Adrenal gland (tissue), 12 donors: Measurements from ENCODE around the gene CD300H. TPM values are rescaled to one million over a fixed set of nuclear protein-coding genes. Genes with fewer than 3 reads are reported as not detected.
A peak's percentile ranks its signal among the peaks of the same experiment; 100 is the strongest.

Source experiments
- DNase-seq, 7 donors: peaks; one replicate each; pipeline ENCODE4 v3.0.0-alpha.2; 2019 to 2020
- H3K27ac ChIP-seq, 5 donors: fragments of 200-600 bp; sonication (generic) in 4 of 5; 1 replicate in 3 of 5; 2 replicates in 2 of 5; pipeline versions ENCODE4 v1.5.1 to v1.8.0; 2016 to 2020; ENCODE audit warnings: mild to moderate bottlenecking in 1 of 5
- H3K27me3 ChIP-seq: fragments of 200-600 bp; 2 replicates; pipeline ENCODE4 v1.8.0; 2021
- H3K36me3 ChIP-seq, 2 donors: fragments of 200-600 bp; replicated peaks in 1 of 2; 1 replicate in 1 of 2; 2 replicates in 1 of 2; pipeline versions ENCODE4 v1.5.1 to v1.8.0; 2018 to 2022
- H3K4me1 ChIP-seq, 2 donors: fragments of 200-600 bp; replicated peaks in 1 of 2; 1 replicate in 1 of 2; 2 replicates in 1 of 2; pipeline versions ENCODE4 v1.5.1 to v1.8.0; 2018 to 2021
- H3K4me3 ChIP-seq, 4 donors: fragments of 200-600 bp; sonication (generic) in 3 of 4; one replicate each; pipeline ENCODE4 v1.5.1; 2016 to 2018
- H3K9me3 ChIP-seq, 3 donors: fragments of 200-600 bp; sonication (generic) in 1 of 3; replicated peaks in 1 of 3; 1 replicate in 2 of 3; 2 replicates in 1 of 3; pipeline versions ENCODE4 v1.5.1 to v1.8.0; 2016 to 2021
- POLR2A ChIP-seq, 2 donors: fragments of 450-650 bp; IDR thresholded peaks; one replicate each; pipeline ENCODE4 v1.6.1; 2017; ENCODE audit warnings: antibody characterized with exemption in 2 of 2, mild to moderate bottlenecking in 2 of 2, moderate library complexity in 1 of 2
- WGBS, 4 donors: extraction: QIAGEN DNeasy Blood & Tissue Kit in 2 of 4; methylation state at CpG; one replicate each; pipeline versions ENCODE4 v1.1.5 to v1.1.7; 2013 to 2017; 5-methylcytosine and 5-hydroxymethylcytosine counted together
- intact Hi-C, 2 donors: fragments of 100-400 bp; cut with DNase I; formaldehyde crosslinking; loops; one replicate each; pipeline versions ENCODE4 v1.14.1 to v1.15.0; 2022 to 2023
- polyA plus RNA-seq, 3 donors: library from polyadenylated mRNA; stranded (reverse); fragments of 200-250 nt in 2 of 3; fragments of 350-450 nt in 1 of 3; fragmentation: Illumina TruSeq in 1 of 3; extraction: RNeasy Lipid Tissue Mini Kit (QIAGEN cat#74804) in 1 of 3; gene quantifications; one replicate each; pipeline ENCODE4 v1.2.3, GENCODE V29; 2013 to 2014
- total RNA-seq, 9 donors: library from RNA; depleted of rRNA in 4 of 9; stranded (reverse); fragments of >200 nt in 4 of 9; fragments of 120-200 nt in 1 of 9; fragmentation: NEBNext Ultra II Directional in 1 of 9; extraction: Animal tissue kit (Norgen Biotek cat#: 25700) in 1 of 9; gene quantifications; one replicate each; pipeline versions ENCODE4 v1.1.0 to v1.2.4, GENCODE V29; 2013 to 2023
- TF ChIP-seq, protein P1 (sequence below), 6 experiments: fragments of 450-650 bp in 4 of 6; fragments of 200-600 bp in 2 of 6; sonication (generic) in 1 of 6; IDR thresholded peaks; 1 replicate in 5 of 6; 2 replicates in 1 of 6; pipeline versions ENCODE4 v1.5.1 to v1.8.0; 2016 to 2021; ENCODE audit warnings: antibody characterized with exemption in 6 of 6, mild to moderate bottlenecking in 2 of 6, moderate library complexity in 1 of 6
- donor health status: healthy with polysubstance abuse.
- donor health status: Bipolar disorder and iron deficiency.
- donor health status: DM: yes; HTN: yes; CAD: no.
- donor health status: DM: no; HTN: no; CAD: no.
- donor health status: DM: no; HTN: no; CAD: no.
- donor health status: DM: yes; HTN: yes; CAD: no.

Gene CD300H
- total and polyA plus RNA-seq, 12 donors: not detected

- intact Hi-C loops: no loop called here
- WGBS, 4 donors: 73 to 88% (median 87%) methylated on average over 3 of the region's 3 CpGs
These were observed 50.6 kb downstream of the CD300H start for GRCh38 chr17:74516561-74517328.

GRCh38 chr17:74515941-74516340 lies 51.4 kb downstream of the CD300H start:
- H3K27me3 ChIP-seq: no peaks in the 10 kb centered on the region
- DNase-seq: no peak
- TF ChIP-seq, protein P1, sequence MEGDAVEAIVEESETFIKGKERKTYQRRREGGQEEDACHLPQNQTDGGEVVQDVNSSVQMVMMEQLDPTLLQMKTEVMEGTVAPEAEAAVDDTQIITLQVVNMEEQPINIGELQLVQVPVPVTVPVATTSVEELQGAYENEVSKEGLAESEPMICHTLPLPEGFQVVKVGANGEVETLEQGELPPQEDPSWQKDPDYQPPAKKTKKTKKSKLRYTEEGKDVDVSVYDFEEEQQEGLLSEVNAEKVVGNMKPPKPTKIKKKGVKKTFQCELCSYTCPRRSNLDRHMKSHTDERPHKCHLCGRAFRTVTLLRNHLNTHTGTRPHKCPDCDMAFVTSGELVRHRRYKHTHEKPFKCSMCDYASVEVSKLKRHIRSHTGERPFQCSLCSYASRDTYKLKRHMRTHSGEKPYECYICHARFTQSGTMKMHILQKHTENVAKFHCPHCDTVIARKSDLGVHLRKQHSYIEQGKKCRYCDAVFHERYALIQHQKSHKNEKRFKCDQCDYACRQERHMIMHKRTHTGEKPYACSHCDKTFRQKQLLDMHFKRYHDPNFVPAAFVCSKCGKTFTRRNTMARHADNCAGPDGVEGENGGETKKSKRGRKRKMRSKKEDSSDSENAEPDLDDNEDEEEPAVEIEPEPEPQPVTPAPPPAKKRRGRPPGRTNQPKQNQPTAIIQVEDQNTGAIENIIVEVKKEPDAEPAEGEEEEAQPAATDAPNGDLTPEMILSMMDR (IDR thresholded peaks at IDR 0.05): no peak
- TF ChIP-seq POLR2A (IDR thresholded peaks at IDR 0.05): no peak
- intact Hi-C loops: no loop called here
- no peak overlapping the region for H3K27ac ChIP-seq
- no peaks in the 10 kb centered on the region for H3K9me3 ChIP-seq
- H3K36me3 ChIP-seq: no peaks in the 10 kb centered on the region
- H3K4me3 ChIP-seq: no peak overlapping the region
- H3K4me1 ChIP-seq: no peaks in the 10 kb centered on the region
- WGBS, 4 donors: 70 to 81% (median 77%) methylated on average over 4 of the region's 4 CpGs

More at GRCh38 chr17:74516561-74517328, 50.6 kb downstream of the CD300H start:
- Histone ChIP-seq H3K9me3 (no peaks in the 10 kb centered on the region), H3K36me3 (no peaks in the 10 kb centered on the region), H3K27me3 (peaks cover 3% of the 10 kb centered on the region), H3K27ac (no peak overlapping the region), H3K4me1 (no peaks in the 10 kb centered on the region), H3K4me3 (no peak overlapping the region)
- peak in 1 of 7 donors; percentile 14 for DNase-seq
- TF ChIP-seq, protein P1 (IDR thresholded peaks at IDR 0.05): no peak
- no peak for TF ChIP-seq POLR2A (IDR thresholded peaks at IDR 0.05)

DNA sequence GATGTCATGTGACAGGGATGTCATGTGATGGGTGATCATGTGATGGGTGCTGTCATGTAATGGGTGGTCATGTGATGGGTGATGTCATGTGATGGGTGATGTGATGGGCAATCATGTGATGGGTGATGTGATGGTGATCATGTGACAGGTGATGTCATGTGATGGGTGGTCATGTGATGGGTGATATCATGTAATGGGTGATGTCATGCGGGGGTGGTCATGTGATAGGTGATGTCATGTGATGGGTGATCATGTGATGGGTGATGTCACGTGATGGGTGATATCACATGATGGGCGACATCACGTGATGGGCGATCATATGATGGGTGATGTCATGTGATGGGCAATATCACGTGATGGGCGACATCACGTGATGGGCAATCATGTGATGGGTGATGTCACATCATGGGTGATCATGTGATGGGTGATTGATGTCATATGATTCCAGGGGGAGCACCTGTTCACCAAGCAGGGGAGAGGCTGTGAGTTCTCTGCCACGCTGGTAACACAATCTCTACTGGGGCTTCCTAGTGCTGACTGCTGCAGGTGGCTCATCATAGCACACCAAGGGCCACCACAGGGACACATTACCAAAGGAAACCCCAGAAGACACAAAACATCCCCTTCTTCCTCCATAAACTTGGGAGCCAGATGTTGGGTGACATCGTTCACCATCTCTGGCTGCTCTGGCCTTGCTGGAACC lies 52.5 kb downstream of the CD300H start:
- intact Hi-C loops: no loop called here
- Histone ChIP-seq H3K36me3 (no peaks in the 10 kb centered on the region), H3K27me3 (no peaks in the 10 kb centered on the region), H3K27ac (no peak overlapping the region), H3K4me3 (no peak overlapping the region), H3K9me3 (no peaks in the 10 kb centered on the region), H3K4me1 (no peaks in the 10 kb centered on the region)
- 90 to 94% (median 93%) methylated on average over 10 of the region's 10 CpGs for WGBS, 4 donors
- peak in 3 of 7 donors; percentile 25 to 54 (median 38) for DNase-seq
- no peak for TF ChIP-seq POLR2A (IDR thresholded peaks at IDR 0.05)
- TF ChIP-seq, protein P1 (IDR thresholded peaks at IDR 0.05): no peak

- Histone ChIP-seq H3K27me3 (no peaks in the 10 kb centered on the region), H3K4me1 (no peaks in the 10 kb centered on the region), H3K9me3 (no peaks in the 10 kb centered on the region), H3K27ac (no peak overlapping the region), H3K4me3 (no peak overlapping the region), H3K36me3 (no peaks in the 10 kb centered on the region)
- peak in 1 of 2 donors; percentile 8 for TF ChIP-seq POLR2A (IDR thresholded peaks at IDR 0.05)
- TF ChIP-seq, protein P1 (IDR thresholded peaks at IDR 0.05): peak in 1 of 6 experiments; percentile 19
- WGBS, 4 donors: 24 to 100% (median 59%) methylated on average over 3 of the region's 3 CpGs
- peak in 4 of 7 donors; percentile 26 to 55 (median 39) for DNase-seq
- intact Hi-C loops: no loop called here
These were observed 53.2 kb downstream of the CD300H start for GRCh38 chr17:74513987-74514631.
